Hypothalamus (tissue), 51 donors: ENCODE data around the gene SPECC1.

ENCODE experiments used
- DNase-seq, 51 donors: peaks; one replicate each; lab custom pipeline; 2025; lab: John Stamatoyannopoulos, UW

The SPECC1 gene

DNA sequence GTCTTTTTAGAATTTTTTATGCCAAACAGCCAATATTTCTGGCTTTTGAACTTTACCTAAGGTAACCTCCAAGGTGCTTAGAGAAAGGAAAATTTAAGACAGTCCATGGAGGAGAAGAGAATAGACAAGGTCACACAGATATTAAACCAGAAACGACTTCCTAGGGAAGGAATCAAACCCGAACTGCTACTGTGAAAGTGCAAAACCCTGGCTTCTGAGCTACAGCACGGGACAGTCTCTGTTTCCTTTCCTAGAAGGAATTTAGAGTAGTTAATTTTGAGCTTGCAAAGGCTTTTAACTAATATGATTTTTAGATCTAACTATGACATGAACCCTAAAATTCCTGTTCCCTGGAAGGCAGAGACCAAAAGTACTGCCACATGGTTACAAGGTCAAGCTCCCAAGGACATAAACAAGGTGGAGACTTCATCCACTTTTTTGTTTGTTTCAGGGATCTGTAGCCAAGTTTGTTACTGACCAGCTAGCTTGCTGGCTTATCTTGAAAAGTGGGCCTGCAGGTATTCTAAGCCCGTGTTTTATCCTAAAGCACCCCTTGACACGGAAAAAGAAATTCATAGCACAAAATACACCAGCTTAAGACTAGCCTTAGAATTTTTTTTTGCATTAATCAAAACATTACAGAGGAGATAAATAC is 188.2 kb downstream of the SPECC1 start:
- DNase-seq: no peak

DNA sequence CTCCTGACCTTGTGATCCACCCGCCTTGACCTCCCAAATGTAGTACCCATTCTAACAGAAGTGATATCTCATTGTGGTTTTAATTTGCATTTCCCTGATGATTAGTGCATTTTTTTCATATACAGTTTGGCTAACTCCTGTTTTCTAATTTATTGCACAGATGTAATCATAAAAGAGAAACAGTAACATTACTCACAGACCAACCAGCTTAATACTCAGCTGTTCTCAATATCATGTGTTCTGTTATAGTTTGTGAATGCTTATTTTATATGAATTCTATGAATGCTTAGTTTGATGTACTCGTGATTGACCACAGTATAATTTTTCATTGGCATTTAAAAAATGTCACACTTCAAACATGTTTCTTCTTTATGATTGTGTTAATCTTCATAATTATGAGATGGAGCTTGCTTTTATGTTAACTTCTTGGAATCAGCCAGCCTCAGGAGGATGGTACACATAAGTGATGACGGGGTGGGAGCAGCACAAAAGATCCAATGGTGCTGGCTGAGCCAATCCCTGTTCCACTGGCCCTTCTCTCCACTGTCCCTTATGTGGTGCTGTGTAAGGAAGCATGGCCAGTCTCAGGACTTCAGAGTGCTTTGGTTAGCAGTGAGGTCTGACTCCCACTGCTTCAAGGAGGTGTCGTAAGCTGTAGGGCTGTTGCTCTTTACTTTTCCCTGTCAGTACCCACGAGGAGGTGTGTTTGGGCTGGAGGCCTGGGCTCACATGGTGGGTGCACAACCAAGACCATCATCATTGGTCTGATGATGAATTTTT is 191.0 kb downstream of the SPECC1 start:
- no peak for DNase-seq

DNA sequence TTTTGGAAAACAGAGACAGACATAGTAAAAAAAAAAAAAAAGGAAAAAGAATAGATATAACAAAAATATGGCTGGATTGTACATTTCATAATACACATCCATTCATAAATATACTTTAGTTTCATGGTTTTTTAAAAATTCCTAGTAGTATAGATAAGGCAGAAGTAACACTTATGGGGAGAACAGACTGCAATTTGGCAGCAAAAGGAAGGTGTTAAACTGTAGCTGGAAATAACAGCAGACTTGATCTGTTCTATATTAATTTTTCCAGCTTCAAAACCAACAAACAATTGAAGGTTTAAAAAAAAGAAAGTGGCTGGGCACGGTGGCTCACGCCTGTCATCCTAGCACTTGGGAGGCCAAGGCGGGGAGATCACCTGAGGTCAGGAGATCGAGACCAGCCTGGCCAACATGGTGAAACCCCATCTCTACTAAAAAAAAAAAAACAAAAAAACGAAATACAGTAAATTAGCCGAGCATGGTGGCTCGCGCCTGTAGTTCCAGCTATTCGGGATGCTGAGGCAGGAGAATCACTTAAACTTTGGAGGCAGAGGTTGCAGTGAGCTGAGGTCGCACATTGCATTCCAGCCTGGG is 191.8 kb downstream of the SPECC1 start:
- DNase-seq: no peak

DNA sequence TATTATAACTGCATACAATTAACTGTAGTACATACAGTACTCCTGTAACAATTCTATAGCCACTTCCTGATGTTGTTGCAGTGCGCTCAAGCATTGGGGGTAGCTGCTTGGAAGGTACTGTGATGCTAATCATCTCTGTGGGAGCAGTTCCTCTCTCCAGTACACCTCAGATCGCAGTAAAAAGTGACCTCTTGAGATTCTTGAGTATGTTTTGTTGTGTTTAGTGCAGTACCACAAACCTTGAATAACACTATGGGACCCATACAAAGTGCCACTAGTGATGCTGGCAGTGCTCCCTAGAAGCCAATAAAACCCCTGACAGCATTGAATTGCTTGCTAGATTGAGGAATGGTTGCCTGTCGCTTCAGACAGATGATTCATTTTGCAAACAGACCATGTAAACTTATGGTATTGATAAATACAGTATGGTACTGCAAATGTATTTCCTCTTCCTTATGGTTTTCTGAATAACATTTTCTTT is 193.0 kb downstream of the SPECC1 start:
- DNase-seq: no peak

DNA sequence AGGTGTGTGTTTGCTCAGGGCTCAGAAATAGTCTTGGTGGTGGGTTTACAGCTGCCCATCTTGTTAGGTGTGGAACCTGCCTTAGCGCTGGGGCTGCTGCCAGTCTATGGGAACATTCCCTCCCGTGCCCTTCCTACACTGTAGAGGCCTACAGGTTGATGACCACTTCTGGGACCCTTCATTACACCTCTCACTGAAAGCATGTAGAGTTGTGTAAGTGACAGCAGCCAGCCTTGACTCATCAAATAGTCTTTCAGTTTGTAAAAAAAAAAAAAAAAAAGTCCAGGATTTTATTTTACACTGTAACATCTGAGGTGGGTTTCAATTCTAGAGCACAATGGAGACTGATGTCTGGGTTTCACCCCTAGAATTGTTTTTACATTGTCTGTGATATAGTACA is 193.9 kb downstream of the SPECC1 start:
- DNase-seq: no peak

DNA sequence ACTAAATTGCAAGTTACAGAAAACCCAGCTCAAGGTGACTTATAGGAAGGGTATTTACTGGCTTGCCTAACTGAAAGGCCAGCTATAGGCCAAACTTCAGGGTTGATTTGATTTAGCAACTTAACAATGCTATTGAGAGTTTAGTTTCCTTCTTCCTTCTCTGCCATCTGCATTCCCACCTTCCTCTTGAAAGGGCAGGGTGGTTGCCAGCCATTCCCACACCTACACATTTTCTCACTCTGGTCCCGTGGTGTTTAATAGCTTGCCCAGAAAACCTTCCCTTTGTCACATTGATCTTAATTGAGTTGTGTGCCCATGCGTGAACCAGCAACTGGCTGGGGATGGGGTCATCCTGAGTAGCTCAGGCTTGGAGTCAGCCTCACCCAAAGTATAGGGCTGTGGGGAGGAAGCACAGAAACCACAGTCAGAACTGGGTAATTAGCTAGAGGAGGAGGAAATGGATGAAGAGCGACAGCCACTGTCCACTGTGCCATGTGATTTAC is 194.7 kb downstream of the SPECC1 start:
- DNase-seq: no peak

DNA sequence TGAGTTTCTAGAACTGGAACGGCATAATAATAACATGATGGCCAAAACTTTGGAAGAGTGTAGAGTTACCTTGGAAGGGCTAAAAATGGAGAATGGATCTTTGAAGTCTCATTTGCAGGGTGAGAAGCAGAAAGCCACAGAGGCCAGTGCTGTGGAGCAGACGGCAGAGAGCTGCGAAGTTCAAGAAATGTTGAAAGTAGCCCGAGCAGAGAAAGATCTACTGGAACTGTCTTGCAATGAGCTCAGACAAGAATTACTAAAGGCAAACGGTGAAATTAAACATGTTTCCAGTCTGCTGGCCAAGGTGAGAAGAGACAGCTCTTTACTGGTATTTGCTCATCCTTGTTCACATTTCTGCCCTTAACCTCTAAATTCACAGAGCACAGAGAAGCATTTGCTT is 196.4 kb downstream of the SPECC1 start:
- no peak for DNase-seq

DNA sequence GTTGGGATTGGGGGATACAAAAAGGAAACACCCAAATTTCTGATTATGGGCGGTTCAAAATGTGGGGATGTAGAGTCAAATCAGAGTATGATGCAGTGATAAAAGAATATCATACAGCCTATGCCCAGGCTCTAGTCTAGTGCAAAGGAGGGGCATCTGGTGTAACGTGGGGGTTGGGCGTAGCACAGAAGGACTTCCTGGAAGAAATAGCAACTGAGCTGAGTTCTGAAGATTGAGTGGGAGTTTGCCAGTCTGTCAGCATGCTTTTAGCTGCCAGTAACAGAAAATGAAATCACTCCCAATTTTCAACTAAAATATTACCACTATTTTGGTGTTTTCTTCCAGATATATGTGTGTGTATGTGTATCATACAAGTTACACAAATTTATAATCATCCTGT is 196.9 kb downstream of the SPECC1 start:
- DNase-seq: no peak

DNA sequence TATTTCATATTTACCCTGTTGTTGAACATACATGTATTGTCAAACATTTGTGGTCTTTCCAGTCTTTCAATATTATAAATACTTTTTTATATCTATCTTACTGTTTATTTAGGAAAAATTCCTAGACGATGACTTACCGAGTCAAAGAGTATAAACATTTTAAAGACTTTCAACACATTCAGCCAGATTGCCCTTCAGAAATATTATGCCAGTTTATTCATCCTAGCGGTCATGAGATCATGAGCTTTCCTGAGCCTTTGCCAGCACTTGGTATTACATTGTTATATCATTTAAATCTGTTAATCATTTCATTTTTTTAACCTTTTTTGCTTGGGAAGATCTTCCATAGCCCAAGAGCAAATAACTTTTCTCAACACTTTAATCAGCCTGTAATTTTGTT is 197.4 kb downstream of the SPECC1 start:
- DNase-seq: no peak

DNA sequence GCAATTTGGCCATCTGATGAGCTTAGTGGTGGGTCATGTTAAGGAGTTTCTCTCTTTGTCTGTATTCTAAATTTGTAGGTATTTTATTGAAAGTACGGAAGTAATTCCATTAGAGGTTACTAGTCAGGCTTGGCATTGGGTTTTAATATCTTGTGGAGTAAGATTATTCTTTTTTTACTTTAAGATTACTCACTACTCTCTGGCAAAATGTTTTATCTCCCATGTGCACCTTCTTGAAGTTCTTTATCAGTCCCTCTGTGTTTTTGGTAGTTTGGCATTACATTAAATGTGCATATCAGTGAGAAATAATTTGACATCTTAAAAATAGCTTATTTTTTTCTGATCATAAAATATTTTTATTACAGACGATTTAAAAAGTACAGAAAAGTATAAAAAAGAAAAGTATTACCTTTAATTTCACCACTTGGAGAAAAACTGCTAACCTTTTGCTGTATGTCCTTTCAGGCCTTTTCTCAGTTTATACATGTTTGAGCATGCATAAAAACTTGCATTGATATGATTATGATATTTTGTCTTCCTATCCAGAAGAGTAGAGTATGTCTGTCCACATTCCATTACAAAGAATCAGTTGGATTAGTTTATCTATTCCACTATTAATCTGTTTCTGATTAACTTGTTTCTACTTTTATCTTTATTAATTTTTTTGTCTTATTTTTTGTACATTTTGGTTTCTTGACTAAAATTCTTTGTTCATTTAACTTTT is 198.3 kb downstream of the SPECC1 start:
- DNase-seq: no peak

DNA sequence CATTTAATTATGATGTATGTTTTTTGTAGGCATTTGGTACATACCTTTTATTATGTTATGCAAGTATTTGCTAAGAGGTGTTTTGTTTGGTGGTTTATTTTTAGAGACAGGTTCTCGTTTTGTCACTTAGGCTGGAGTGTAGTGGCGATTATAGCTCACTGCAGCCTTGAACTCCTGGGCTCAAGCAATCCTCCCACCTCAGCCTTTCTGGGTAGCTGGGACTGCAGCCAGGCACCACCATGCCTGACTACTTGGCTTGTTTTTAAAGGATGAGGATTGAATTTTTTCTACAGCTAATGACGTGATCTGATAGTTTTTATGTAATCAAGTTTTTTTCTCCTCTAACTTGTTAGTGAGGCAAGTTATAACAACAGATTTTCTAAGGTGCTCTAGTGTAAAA is 199.6 kb downstream of the SPECC1 start:
- no peak for DNase-seq

DNA sequence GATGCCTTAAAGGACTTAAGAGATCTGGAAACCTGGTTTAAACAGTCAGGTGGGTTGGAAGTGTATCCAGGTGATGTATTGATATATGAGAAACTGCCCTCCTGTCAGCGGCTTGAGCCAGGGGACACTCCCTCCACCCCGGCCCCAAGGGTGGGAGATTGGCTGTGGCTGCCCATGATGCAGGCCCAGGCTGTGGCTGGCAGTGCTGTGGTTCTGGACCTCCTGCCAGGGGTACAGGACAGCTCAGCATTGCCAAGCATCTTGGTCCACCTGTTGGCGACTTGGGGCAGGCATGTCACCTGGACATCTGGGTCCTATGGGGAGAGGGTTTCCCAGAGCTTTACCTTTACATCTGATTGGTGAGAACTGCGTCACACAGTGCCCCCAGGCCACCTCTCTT is 201.0 kb downstream of the SPECC1 start:
- no peak for DNase-seq

DNA sequence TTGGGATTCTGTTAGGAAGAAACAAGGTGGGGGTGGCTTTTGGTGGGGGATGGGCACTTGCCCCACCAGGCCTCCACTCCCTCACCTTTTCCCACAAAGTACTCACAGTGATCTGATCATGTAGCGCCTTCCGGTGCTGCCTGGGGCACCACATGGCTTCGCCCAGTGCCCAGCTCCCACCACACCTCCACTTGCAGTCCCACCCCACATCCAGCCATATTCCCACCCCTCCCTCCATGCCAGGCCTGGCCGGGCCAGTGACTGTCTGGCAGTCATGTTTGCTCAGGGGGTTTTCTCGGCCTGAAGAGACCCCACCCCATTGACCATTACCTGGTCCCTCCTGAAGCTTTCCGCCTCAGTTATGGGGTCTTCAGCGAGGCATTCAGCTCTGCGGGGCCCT is 201.5 kb downstream of the SPECC1 start:
- no peak for DNase-seq

DNA sequence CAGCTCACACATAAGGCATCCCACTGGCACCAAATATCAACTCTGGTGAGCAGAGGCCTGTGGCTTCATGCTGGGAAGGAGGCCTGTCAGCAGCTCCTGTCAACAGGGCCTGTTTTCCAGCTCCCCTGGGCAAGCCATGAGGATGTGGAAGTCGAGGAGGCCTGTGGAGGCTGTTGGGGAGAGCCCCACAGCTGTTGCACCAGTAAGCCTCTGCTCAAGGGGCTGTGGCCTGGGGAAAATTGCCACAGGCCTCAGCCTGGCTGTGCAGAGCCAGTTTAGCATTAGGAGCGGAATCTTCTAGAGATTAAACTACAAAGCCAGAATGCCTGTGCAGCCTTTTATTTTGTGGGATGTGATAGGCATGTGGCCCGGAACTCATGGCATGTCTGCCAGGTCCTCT is 202.1 kb downstream of the SPECC1 start:
- no peak for DNase-seq

DNA sequence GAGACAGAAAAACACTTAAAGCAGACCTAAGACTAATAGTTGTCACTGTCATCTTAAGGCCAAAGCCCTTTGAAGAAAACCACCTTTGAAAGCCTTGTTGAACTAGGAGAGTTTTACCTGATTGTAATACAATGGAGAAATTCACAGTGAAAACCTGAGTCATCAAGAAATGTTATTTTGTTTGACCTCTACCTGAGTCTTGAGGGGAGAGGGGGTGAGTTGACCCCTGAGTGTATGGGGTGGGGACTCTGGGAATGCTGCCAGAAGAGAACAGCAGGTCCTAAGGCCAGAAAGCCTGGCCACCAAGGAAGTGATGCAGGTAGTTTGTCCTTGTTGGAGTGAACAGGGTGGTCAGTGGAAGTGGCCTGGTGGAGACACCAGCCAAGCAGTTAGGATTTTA is 204.3 kb downstream of the SPECC1 start:
- no peak for DNase-seq

DNA sequence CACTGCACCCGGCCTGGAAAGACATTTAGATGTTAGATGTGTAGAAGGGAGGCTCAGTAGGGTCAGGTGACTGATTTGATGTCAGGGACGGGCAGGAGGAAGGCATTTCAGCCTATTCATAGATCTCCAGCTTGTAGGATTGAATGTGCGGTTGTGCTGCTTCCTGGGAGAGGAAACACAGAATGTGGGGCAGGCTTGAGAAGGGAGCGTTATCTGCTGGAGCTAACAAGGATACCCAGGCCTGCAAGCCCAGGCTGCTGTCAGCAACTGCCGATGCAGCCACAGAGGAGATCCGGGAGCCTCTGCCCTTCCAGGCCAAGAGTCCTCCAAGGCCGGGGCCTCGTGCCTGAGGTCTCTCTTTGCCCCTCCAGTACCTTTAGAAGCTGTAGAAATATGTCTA is 205.6 kb downstream of the SPECC1 start:
- peak in 1 of 51 donors; percentile 20 for DNase-seq

DNA sequence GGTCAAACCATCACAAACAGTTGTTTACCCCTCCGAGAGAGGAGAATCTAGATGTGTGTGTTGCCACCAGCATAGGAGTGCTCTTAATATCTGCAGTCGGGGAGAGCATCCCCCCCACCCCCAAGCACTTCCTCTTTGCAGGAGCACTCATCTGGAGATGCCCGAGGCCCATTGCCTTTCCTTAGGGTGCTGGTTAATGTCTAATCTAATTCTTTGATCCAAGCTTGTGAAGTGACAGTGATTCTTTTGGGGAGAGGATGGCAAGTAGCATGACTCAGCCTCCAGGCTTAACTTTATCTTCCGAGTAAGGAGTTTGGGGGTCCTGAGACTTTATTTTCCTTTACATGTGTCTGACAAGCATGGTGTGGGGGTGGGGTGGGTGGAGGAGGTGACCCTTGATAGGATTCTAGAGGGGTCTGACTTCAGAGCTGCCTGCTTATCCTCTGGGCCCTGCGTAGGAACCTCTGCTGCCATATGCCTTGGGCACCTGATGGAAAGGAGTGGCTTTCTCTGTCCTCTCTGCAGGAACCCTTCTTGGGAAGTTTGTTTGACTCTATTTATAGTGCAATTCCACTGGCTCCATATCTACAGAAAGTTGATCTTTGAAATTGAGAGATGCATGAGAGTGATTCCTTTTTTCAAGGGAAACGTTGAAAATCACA is 207.1 kb downstream of the SPECC1 start:
- DNase-seq: no peak

DNA sequence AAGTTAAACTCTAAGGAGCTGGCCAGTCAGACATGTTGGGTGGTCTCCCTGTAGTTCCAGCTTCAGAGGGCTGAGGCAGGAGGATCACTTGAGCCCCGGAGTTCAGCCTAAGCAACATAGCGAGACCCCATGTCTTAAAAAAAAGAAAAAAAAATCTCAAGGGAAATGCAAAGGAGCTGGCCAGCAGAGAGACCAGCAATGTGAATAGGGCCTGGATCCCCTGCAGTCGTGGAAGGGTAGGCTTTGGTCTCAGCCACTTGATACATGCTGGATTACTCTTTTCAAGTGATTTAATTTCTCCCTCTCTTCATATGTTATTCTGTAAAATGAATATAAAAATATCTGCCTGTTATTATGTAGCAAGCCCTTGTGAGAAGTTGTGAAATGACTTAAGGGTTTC is 207.7 kb downstream of the SPECC1 start:
- DNase-seq: no peak

DNA sequence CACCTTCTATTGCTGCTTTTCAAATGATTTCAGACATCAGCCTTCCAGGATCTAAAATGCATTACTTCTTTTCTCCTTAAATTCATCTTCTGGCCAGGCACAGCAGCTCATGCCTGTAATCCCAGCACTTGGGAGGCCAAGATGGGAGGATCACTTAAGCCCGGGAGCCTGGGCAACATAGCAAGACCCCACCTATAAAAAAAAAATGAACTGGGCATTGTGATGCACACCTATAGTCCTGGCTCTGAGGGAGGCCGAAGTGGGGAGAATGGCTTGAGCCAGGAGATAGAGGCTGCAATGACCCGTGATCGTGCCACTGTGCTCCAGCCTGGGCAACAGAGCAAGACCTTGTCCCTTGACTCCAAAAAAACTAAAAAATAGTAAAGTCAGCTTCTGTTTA is 208.5 kb downstream of the SPECC1 start:
- no peak for DNase-seq

DNA sequence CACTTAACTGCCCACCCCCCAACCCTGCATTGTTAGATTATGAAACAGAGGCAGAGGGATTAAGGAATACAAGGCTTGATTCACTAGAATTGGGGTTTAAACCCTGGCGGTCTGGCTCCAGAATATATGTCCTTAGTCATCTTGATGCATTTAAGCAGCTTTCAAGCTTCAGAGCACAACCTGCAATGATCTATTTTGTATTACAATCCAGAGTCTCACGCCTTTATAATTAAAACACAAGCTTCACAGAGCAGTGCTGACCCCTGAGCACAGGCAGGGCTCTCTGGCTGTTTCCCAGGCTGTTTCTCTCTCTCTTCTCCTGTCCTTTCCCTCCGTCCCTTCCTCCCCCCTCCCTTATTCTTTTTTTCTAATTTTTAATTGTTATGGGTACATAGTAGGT is 209.1 kb downstream of the SPECC1 start:
- DNase-seq: no peak
